HEK293T (cell line): Measurements from ENCODE around the gene SLC18B1.

Source experiments
- ARNT ChIP-seq: fragments of 450-650 bp; IDR thresholded peaks from 2 replicates; pipeline ENCODE4 v1.6.1; 2017; ENCODE audit warnings: mild to moderate bottlenecking
- BHLHE40 ChIP-seq: fragments of 450-650 bp; IDR thresholded peaks from 2 replicates; pipeline ENCODE4 v1.6.1; 2016; ENCODE audit warnings: mild to moderate bottlenecking, moderate library complexity, borderline replicate concordance
- CTBP1 ChIP-seq: fragments of 450-650 bp; IDR thresholded peaks from 2 replicates; pipeline ENCODE4 v1.6.1; 2016; ENCODE audit warnings: borderline replicate concordance
- ELF4 ChIP-seq: fragments of 450-650 bp; IDR thresholded peaks from 2 replicates; pipeline ENCODE4 v1.6.1; 2017; ENCODE audit warnings: antibody characterized with exemption
- FOXK2 ChIP-seq: fragments of 450-650 bp; IDR thresholded peaks from 2 replicates; pipeline ENCODE4 v1.6.1; 2016; ENCODE audit warnings: mild to moderate bottlenecking
- FOXM1 ChIP-seq: fragments of 450-650 bp; IDR thresholded peaks from 2 replicates; pipeline ENCODE4 v1.6.1; 2017; ENCODE audit warnings: mild to moderate bottlenecking, borderline replicate concordance
- HDGF ChIP-seq: fragments of 450-650 bp; IDR thresholded peaks from 2 replicates; pipeline ENCODE4 v1.6.1; 2017; ENCODE audit warnings: antibody characterized with exemption, borderline replicate concordance
- LEF1 ChIP-seq: fragments of 450-650 bp; IDR thresholded peaks from 2 replicates; pipeline ENCODE4 v1.6.1; 2017; ENCODE audit warnings: mild to moderate bottlenecking, borderline replicate concordance
- NFRKB ChIP-seq: fragments of 450-650 bp; IDR thresholded peaks from 2 replicates; pipeline ENCODE4 v1.6.1; 2016; ENCODE audit warnings: mild to moderate bottlenecking, moderate library complexity
- PKNOX1 ChIP-seq: fragments of 450-650 bp; IDR thresholded peaks from 2 replicates; pipeline ENCODE4 v1.6.1; 2016
- SP1 ChIP-seq: fragments of 450-650 bp; IDR thresholded peaks from 2 replicates; pipeline ENCODE4 v1.6.1; 2017
- SUZ12 ChIP-seq: fragments of 450-650 bp; IDR thresholded peaks from 2 replicates; pipeline ENCODE4 v1.6.1; 2016; ENCODE audit warnings: mild to moderate bottlenecking
- ZNF384 ChIP-seq: fragments of 450-650 bp; IDR thresholded peaks from 2 replicates; pipeline ENCODE4 v1.6.1; 2016

DNA sequence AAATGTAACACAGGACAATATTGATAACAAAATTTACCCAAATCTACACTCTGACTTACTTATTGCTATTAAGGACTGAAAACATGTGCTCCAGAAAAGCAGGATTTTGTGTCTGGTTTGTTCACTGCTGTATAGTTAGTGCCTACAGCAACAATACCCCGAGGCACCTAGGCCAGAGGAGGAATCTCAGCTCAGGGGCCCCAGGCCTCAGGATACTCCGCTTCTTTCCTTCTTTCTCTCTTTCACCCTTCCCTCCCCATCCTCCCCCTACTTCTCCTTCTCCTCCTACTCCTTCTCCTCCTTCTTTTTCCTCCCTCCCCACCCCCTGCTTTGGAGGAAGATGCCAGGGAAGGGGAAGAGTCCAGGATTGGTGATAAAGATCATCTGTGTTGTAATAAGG, 39.7 kb downstream of the SLC18B1 start:
- TF ChIP-seq PKNOX1: no peak
- TF ChIP-seq HDGF: no peak
- TF ChIP-seq BHLHE40: no peak
- no peak for TF ChIP-seq ZNF384
- TF ChIP-seq ELF4: no peak
- TF ChIP-seq FOXK2: no peak
- TF ChIP-seq NFRKB: no peak
- no peak for TF ChIP-seq SP1
- TF ChIP-seq LEF1: no peak
- TF ChIP-seq FOXM1: no peak
- no peak for TF ChIP-seq SUZ12
- TF ChIP-seq ARNT: no peak
- no peak for TF ChIP-seq CTBP1
